HG03066 (cell line): ENCODE results near the gene FYN.
"Not testable (repeated sequence)": the region's sequence is repeated elsewhere in the genome, so short reads cannot be mapped to it uniquely, and the experiment has no call there.

Experiments
- ATAC-seq: cut with Tn5 transposase; IDR thresholded peaks from one replicate; pipeline ENCODE4 v1.9.1; 2021; ENCODE audit warnings: low read depth; ENCODE audit not compliant: unreplicated experiment

Gene FYN

DNA sequence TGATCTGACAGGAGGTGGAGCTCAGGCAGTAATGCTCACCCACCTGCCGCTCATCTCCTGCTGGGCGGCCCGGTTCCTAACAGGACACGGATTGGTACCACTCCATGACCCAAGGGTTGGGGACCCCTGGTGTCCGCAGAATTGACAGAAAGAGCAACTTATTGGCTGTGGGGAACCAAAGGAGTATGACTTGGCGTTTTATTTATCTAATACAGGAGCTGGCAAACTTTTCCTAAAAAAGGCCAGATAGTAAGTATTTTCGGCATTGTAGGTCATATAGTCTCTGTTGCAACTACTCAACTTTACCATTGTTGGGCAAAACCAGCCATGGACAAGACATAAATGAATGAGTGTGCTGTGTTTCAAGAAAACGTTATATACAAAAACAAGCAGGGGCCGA lies 223.2 kb downstream of the FYN start:
- no peak for ATAC-seq

DNA sequence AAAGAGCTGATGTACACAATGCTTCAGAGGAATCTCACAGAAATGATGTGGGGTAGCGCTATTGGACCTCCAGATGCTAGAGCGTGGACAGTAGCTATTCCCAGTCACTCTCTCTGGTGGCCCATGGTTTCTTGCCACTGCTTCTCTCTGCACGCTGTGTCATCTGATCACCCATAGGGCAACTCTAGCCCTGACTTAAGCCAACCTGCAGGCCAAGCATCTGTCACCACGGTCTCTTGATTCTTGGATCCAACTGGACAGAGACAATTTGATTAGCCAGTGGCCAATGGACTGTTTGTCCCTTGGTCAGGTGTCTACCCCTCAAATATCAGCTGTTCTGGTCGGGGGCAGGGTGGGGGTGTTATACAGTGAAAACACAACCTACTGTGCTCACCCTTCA lies 225.2 kb downstream of the FYN start:
- ATAC-seq = no peak

DNA sequence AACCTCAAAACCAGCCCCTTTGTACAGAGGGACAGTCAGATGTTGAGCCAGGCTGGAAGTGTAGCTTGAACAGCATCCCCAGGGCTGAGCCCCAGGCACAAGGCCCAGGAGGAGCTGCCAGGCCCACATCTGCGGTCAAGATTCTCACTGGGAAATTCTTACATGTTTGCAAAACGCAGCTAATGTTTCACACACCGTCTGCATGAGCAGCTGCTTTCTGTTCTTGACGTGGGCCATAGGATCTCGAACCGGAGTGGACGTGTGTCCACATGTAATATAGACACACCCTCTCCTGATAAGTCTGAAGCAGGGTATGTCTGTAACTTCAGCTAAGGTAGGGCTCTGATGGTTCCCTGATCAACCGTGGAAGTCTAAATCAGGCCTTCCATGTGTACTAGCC lies 226.3 kb downstream of the FYN start:
- no peak for ATAC-seq

DNA sequence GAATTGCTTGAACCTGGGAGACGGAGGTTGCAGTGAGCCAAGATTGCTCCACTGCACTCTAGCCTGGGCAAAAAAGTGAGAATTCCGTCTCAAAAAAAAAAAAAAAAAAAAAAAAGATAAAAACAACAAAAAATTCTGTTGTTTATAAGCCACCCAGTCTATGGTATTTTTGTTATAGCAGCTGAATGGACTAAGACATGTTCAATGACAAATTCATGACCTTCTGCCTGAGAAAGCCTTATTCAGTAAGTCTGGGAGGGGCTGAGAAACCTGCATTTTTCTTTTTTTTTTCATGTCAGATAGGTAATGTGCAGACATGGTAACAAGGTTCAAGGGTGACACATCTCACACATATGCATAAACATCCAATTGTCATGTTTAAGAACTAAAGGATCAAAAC lies 227.2 kb downstream of the FYN start:
- ATAC-seq = no peak

DNA sequence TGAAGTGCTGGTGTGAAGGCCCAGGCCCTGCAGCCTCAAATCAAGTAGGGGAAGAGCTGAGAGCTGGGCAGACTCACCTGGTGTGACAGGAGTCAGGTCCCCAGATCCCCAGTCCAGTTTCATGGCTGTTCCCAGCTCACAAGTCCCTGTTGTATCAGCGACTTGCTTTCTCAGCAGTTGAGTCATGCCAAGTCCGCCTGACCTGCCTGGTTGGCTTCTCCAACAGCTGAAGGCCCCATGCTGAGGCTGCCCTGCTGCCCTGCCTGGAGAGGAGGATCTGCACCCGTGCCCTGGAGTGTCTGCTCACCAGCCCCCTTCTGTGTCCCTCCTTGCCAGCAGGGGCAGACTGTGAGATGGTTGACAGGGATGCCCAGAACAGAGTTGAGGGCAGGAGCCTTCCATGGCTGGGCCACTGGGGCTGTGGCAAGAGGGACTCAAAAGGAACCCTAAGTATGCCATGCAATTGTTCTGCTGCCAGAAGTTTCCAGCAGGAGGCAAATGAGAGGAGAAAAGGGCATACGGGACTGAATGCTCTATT lies 228.3 kb downstream of the FYN start:
- no peak for ATAC-seq

DNA sequence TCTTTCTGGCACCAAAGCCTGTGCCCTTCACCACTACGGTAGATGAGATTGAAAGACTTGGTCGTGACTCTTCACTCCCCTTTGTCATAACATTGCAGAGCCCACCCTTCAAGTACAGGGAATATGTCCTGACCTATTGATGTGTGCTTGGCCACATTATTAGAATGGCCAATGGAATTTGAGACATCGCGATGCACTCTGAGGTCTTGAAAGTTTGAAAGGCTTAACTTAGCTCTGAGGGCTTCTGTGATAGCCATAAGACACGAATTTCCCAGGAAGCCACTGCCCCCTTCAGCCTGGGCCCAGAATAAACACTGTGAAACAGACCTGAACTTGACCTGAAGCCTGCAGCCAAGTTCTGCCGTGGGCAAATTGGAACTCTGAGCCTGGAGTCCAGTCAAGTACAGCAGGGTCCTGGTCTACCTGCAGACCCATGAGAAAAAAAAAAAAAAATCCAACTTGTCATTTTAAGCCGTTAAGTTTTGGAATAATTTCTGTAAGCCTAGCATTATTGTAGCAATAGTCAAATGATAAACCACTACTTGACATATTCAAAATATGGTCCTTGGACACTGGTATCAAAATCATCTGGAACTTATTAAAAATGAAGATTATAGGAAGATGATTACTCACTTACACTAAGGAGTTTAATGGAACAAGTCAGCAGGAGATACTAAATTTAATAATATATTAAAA lies 230.6 kb downstream of the FYN start:
- no peak for ATAC-seq

DNA sequence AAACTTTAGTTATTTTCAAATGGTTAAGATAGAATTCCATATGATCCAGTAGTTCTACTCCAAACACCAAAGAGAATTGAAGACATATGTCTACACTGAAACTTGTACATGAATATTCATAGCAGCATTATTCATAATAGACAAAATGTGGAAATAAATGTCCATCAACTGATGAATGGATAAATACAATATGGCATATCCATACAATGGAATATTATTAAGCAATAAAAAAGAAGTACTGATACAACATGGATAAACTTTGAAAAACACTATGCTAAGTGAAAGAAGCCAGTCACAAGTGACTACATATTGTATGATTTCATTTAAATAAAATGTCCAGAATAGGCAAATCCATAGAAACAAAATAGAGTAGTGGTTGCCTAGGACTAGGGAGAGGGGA lies 234.0 kb downstream of the FYN start:
- ATAC-seq = no peak

DNA sequence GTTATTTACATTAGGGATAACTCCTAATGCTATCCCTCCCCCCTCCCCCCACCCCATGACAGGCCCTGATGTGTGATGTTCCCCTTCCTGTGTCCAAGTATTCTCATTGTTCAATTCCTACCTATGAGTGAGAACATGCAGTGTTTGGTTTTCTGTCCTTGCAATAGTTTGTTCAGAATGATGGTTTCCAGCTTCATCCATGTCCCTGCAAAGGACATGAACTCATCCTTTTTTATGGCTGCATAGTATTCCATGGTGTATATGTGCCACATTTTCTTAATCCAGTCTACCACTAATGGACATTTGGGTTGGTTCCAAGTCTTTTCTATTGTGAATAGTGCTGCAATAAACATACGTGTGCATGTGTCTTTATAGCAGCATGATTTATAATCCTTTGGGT lies 238.3 kb downstream of the FYN start:
- ATAC-seq = not testable (repeated sequence)

DNA sequence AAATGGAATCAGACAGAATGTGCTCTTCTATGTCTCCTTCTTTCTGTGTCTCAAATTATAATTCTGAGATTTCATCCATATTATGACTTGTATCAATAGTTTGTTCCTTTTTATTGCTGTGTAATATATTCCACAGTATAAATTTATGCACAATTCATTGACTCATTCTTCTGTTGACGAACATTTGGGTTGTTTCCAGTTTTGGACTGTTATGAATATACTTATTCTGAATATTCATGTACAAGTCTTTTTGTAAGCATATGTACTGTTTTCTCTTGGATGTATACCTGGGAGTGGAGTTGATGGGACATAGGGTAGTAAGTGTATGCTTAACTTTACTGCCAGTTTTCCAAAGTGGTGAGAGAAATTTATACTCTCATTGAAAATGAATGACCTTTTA lies 239.4 kb downstream of the FYN start:
- ATAC-seq = no peak

DNA sequence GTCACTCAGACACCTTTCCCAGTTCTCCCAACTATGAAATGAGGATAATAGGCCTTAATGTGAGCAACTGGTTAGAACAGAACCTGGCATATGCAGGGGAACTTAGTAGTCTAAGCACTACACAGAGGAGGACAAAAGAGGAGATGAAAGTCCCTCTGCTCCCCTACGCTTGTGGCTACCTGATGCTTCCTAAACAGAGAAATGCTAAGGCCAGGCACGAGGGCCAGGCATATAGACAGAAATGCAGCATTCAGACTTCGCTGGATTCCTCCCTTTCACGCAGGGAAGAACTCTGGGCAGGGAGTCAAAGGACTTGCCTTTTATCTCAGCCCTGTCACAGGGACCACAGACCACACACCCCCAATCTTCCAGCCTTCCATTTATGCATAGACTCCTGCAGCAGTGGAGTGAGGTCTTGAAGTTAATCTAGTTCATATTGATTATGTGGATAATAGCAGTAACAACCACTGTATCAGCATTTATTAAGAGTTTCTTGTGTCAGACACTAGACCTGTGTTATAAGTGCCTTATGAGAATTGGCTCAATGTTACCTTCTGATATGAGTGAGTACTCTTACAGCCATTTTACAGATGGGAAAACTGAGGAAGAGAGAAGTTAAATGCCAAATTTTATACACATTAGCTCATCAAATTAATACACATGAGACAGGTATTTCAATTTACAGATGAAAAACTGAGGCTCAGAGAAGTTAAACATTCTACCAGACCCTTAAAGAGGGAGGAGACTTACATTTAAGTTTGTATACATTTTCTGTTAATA lies 240.6 kb downstream of the FYN start:
- no peak for ATAC-seq

DNA sequence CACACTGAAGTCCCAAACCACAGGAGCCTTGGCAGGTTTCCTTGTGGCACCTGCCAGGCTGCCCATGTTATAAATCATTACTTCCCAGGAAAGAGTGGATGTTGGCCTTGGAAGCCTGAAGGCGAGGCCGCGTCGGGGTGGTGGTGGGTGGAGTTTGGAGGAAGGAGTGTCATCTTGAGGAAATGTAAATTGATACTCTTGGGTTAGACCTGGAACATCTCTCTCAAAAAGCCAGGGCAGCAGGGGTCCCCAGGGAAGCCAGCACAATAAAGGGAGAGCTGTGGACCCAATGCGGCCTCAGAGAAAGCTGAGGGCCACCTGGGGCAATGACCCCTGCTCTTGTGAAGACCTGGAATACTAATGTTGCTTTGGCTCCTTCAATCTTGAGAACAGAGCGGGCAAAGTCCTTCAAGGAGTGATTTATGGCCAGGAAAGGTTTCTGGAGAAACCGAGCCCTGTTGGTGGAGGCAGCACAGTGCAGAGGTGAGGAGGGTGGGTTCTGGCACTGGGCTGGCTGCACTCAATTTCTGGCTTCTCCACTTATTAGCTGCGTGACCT lies 241.3 kb downstream of the FYN start:
- ATAC-seq = no peak

DNA sequence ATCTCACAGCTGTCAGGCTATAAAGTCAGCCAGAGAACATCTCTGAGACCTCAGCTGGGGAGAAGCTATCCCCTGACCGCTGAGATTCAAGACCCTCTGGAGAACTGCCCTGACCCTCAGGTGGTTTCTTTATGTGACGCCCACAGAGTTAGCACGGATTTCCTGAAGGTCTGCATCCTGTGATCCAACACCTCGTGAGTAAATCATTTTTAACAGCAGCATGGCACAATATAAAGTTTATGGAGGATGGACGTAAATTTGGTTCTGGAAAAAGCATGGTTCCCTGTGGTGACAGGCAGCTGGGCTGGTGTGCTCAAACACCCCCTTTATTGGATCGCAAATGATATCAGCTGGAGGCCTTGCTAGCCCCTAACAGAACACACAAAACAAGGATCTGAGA lies 242.2 kb downstream of the FYN start:
- ATAC-seq = no peak

DNA sequence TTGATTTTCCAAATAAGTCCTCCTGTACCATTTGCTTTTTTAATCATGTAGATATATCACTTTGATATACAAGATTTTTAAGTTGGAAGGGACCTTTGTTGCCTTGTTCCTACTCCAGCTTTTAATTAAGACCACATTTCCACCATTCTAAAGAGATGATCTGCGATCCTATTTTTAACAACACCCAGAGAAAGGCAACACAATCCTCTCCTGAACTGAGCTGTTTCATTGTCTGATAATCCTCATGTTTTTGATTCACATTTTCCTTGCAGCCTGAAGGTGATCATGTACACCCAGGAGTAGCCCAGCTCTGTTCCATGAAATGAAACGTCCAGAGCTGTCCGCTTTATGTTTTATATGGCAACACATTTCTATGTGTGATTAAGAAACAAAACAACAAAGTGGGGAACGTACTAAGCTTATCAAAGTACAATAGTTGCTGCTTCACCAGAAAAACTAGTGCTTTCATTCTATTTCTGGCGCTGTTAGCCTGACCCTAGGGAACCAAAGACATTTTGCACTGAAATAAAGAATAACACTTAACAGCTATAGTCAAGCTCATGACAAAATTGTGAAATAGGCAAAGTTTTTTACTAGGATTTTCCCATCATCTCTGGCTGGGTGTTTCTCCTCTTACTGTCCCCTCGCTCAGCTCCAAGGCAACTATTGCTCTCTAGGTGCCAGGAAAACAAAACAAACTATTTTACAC lies 245.0 kb downstream of the FYN start:
- ATAC-seq = no peak

DNA sequence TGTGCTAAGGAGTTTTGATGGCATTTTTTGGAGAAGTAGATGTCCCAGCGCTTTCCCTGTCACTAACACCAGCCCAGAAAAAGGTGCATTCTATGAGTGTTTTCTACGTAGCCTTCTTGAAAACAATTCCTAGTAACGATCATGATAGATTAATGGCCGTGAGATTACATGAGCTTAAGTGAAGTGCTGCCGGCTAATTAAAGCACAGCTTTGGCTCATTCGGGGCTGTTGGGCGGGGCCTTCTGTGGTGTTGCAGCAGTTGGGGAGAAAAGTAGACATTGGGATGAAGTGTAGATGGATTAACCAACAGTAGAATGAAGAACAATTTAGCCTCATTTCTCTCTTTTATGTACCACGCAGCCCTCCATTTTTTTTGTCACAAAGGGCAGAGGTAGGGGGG lies 246.8 kb downstream of the FYN start:
- ATAC-seq = no peak

DNA sequence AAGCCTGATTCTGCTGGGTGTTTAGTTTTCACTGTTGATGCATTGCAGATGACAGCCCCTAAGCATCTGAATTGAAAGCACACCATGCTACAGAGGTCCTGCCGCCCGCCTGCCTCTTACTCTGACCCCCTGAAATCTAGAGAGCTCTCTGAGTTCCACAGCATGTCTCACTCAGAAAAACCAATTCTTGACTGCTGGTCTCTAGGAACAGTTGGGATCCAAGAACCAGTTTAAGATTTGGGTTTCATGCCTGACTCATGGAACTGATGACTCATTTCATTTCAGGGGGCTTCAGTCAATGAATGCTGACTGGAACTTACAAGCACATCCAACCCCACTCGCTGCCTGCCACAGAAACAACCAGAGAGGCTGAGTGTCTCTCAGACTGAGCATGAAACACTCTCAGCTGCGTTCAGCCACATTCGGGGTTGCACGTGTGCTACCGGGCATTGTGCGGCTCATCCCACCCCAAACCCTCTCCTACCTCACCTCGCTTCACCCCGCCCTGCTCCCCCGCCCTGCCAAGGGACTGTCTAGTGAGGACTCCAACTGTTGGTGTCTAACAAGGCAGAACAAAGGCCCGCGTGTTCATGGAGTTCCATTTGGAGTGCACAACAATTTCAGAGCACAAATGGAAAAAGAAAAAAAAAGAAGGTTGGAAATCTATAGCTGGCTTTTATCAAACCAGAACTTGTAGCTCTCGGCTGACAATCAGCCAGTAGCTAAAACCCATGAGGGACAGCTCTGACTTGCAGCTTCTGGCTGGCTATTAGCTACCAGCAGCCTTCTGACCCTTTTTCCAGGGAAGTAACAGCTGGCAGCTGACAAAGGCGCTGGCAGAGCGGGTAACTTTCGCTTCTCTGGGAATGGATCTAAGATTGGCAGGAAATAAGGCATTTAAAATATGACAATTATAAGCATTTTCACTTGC lies 247.5 kb downstream of the FYN start:
- no peak for ATAC-seq

DNA sequence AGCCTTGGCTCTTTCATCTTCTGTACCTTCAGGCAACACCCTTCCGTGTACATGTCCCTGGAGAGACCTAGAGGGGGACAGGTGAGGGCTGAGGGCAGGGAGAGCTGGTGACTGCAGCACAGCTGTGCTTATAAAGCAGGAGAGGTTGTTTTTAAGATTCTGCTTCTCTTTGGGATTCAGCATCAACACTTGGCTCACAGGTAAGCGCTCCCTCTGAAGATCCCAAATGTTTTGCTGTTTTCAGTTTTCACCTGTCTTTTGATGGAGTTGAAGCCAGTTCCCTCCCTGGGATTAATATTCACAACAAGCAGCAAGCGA lies 248.2 kb downstream of the FYN start:
- ATAC-seq = no peak

DNA sequence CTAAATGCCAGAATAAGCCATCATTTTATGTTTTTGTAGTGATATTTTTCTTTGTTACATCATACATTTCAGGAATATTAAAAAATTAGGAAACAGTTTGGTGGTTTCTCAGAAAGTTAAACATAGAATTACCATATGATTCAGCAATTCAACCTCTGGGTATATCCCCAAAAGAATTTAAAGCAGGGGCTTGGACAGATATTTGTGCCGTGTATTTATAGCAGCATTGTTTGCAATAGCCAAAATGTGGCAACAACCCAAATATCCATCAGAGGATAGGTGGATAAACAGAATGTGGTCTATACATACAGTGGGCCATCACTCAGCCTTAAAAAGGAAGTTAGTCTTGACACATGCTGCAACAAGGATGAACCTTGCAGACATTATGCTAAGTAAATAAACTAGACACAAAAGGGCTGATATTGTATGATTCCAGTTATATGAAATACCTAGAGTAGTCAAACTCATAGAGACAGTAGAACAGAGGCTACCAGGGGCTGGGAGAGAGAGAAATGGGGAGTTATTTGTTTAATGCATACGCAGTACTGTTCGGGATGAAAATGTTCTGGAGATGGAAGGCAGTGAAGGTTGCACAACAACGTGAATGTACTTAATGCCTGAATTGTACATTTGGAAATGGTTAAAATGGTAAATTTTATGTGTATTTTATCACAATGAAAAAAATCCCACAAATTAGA lies 248.7 kb downstream of the FYN start:
- no peak for ATAC-seq

DNA sequence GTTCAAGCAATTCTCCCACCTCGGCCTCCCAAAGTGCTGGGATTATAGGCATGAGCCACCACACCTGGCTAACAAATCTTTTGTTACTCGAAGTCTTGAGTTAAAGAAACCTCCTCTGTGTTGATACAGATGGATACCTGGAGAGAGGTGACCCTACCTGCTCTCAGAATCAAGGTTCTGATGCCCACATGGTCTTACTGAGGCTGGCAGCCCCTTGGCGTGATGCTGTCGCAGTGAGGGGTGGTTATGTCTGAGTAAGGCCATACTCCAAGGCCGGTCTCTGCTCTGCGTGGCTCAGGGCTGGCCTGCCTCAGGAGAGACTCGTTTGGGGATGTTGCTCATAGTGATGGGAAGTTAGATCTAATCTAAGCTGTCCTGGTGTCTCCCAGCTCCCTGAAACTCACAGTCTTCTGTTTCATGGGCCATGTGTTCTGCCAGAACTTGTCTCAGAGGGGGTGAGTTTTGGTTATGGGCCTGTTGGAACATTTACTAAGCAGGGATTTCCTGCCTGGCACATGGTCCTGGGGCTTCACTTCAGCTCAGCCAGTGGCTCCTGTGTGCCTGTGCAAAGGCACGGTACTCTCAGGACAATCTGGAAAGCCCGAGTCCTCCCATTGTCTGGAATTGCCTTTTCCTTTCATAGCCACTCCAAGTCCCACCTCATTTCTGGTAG lies 250.1 kb downstream of the FYN start:
- no peak for ATAC-seq

DNA sequence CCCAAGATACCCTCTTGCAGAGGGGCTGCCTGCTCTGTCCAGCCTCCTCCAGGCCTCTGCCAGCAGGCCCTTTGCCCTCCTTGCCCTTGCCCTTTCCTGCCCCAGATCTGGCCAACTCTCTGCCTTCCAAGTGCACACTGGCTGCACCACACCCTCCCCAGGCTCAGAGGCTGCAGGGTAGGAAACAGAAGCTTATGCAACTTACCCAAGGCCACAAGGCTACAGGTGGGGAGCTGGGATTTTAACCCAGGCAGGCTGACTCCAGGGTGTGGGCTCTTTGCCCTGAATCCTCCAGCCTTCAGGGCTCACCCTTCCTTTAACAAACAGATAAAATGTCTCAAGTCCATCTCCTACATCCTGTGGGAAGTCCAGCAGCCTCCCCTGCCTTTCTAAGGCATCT lies 253.1 kb downstream of the FYN start:
- ATAC-seq = no peak
